Caco-2 (cell line): ENCODE results near the gene PARD3. TPM values are rescaled to one million over a fixed set of nuclear protein-coding genes. Genes with fewer than 3 reads are reported as not detected.

Source experiments
- BruUV-seq: library from RNA; stranded (reverse); fragments of 400-500 nt; replicated peaks from 2 replicates; lab custom pipeline; 2021; lab: Mats Ljungman, UMichigan
- CTCF ChIA-PET: fragments of 300-600 bp; sonication (Branson Sonifier 250); formaldehyde crosslinking; loops from one replicate; lab custom pipeline; 2022; ENCODE audit warnings: antibody characterized with exemption; lab: Charles Lee
- POLR2A ChIA-PET: fragments of 300-600 bp; sonication (Branson Sonifier 250); formaldehyde crosslinking; loops from one replicate; lab custom pipeline; 2022; ENCODE audit warnings: antibody characterized with exemption; lab: Charles Lee
- DNase-seq, 2 experiments: peaks; one replicate each; pipeline versions ENCODE4 v3.0.0 to v3.0.0-alpha.2; 2020 to 2022
- H3K27me3 ChIP-seq: replicated peaks from 2 replicates; pipeline ENCODE4 v1.6.0; 2011; ENCODE audit warnings: low read length; ENCODE audit not compliant: control insufficient read depth, insufficient read depth
- H3K36me3 ChIP-seq: 2 replicates; pipeline ENCODE4 v1.5.1; 2011; ENCODE audit warnings: low read length; ENCODE audit not compliant: control insufficient read depth, insufficient read depth
- H3K4me1 ChIP-seq: fragments of 250-450 bp; sonication (Bioruptor Pico); 2 replicates; pipeline ENCODE4 v1.5.1; 2020; ENCODE audit warnings: mild to moderate bottlenecking
- H3K4me3 ChIP-seq: 2 replicates; pipeline ENCODE4 v1.5.1; 2011; ENCODE audit warnings: low read depth, mild to moderate bottlenecking, control low read depth, low read length
- H3K9me3 ChIP-seq: fragments of 250-450 bp; sonication (Bioruptor Pico); 2 replicates; pipeline ENCODE4 v1.5.1; 2020; ENCODE audit warnings: mild to moderate bottlenecking, moderate library complexity
- H3K27ac Mint-ChIP-seq: one replicate; pipeline ENCODE4 v1.8.0; 2022; ENCODE audit warnings: mixed read lengths; ENCODE audit not compliant: unreplicated experiment
- H3K27me3 Mint-ChIP-seq: one replicate; pipeline ENCODE4 v1.8.0; 2022; ENCODE audit warnings: mixed read lengths; ENCODE audit not compliant: insufficient read depth, unreplicated experiment
- H3K36me3 Mint-ChIP-seq: one replicate; pipeline ENCODE4 v1.8.0; 2022; ENCODE audit warnings: mild to moderate bottlenecking, mixed read lengths; ENCODE audit not compliant: insufficient read depth, unreplicated experiment
- H3K4me1 Mint-ChIP-seq: one replicate; pipeline ENCODE4 v1.8.0; 2022; ENCODE audit warnings: low read depth, mixed read lengths; ENCODE audit not compliant: unreplicated experiment
- H3K4me3 Mint-ChIP-seq: one replicate; pipeline ENCODE4 v1.8.0; 2022; ENCODE audit warnings: mild to moderate bottlenecking, moderate library complexity, mixed read lengths; ENCODE audit not compliant: unreplicated experiment
- H3K9me3 Mint-ChIP-seq: one replicate; pipeline ENCODE4 v1.8.0; 2022; ENCODE audit warnings: mixed read lengths; ENCODE audit not compliant: unreplicated experiment
- intact Hi-C: fragments of 100-400 bp; cut with micrococcal nuclease; formaldehyde crosslinking; loops from one replicate; pipeline ENCODE4 v1.10.0; 2022; ENCODE audit not compliant: unreplicated experiment
- total RNA-seq: library from RNA; stranded (reverse); gene quantifications from 2 replicates; pipeline ENCODE4 v1.2.3, GENCODE V29; 2022
- TF ChIP-seq, protein P1 (sequence below), 2 experiments: fragments of 200-600 bp in 1 of 2; IDR thresholded peaks; 1 replicate in 1 of 2; 2 replicates in 1 of 2; pipeline versions ENCODE4 v1.5.1 to v1.8.0; 2011 to 2022; ENCODE audit warnings: antibody characterized with exemption in 1 of 2, control low read depth in 1 of 2, inconsistent platforms in 1 of 2, low read depth in 1 of 2, low read length in 1 of 2, mild to moderate bottlenecking in 1 of 2, moderate library complexity in 1 of 2; ENCODE audit not compliant: insufficient read depth in 1 of 2, severe bottlenecking in 1 of 2, unreplicated experiment in 1 of 2

The PARD3 gene
- total RNA-seq, 1 experiment from 2014 or later = 80.7 TPM

DNA sequence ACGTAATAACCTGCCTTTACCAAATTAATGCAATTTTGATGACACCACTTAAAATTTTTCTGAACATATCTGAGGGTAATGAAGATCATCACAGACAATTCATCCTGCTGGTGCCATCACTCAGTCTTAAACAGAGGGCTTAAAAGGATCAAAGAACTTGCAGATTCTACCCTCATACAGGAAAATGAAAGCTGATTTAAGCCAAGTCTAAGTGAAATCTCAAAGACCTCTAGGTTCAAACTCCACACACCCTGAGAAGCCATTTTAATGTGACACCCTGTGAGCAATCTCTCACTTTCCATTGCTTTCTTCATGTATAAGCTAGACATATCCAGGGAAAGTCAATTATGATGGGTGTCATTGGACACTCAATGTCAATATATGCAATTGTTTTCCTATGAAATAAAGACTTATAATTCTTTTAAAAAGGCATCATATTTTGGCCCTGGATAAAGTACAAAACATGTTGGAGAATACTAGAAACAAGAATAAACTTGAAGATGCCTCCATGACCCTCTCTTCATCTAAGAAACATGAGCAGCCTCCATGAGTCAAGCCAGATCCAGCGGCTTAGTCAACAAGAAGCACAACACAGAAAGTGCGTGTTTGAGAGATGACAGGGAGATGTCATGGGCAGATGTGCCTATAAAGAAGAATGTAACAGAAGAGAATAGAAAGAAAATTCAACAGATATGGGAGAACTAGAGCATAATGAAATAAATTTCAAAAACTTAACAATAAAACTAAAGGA is 291.9 kb downstream of the PARD3 start:
- H3K36me3 Mint-ChIP-seq = no peaks in the 10 kb centered on the region
- Histone ChIP-seq H3K9me3 (no peaks in the 10 kb centered on the region), H3K4me1 (peaks cover 23% of the 10 kb centered on the region), H3K27me3 (no peaks in the 10 kb centered on the region), H3K4me3 (no peak overlapping the region), H3K36me3 (no peaks in the 10 kb centered on the region)
- H3K4me1 Mint-ChIP-seq = peaks cover 17% of the 10 kb centered on the region
- no TSS peak for BruUV-seq
- no peak overlapping the region for H3K4me3 Mint-ChIP-seq
- H3K9me3 Mint-ChIP-seq = no peaks in the 10 kb centered on the region
- DNase-seq = no peak
- TF ChIP-seq, protein P1, sequence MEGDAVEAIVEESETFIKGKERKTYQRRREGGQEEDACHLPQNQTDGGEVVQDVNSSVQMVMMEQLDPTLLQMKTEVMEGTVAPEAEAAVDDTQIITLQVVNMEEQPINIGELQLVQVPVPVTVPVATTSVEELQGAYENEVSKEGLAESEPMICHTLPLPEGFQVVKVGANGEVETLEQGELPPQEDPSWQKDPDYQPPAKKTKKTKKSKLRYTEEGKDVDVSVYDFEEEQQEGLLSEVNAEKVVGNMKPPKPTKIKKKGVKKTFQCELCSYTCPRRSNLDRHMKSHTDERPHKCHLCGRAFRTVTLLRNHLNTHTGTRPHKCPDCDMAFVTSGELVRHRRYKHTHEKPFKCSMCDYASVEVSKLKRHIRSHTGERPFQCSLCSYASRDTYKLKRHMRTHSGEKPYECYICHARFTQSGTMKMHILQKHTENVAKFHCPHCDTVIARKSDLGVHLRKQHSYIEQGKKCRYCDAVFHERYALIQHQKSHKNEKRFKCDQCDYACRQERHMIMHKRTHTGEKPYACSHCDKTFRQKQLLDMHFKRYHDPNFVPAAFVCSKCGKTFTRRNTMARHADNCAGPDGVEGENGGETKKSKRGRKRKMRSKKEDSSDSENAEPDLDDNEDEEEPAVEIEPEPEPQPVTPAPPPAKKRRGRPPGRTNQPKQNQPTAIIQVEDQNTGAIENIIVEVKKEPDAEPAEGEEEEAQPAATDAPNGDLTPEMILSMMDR (IDR thresholded peaks at IDR 0.05; ENCODE audit: insufficient read depth in 1 of 2, low read depth in 1 of 2, low read length in 1 of 2, severe bottlenecking in 1 of 2, unreplicated experiment in 1 of 2) = no peak
- H3K27ac Mint-ChIP-seq = no peak overlapping the region
- ChIA-PET POLR2A (interaction anchor here (0.6 kb wide), 1 partner anchor 338 kb away, joined by 3 read pairs; no protein-coding TSS in a partner anchor), CTCF (interaction anchor here (0.7 kb wide), 1 partner anchor 189 kb away, joined by 3 read pairs; no protein-coding TSS in a partner anchor)
- H3K27me3 Mint-ChIP-seq = no peaks in the 10 kb centered on the region
- intact Hi-C loops = no loop called here

DNA sequence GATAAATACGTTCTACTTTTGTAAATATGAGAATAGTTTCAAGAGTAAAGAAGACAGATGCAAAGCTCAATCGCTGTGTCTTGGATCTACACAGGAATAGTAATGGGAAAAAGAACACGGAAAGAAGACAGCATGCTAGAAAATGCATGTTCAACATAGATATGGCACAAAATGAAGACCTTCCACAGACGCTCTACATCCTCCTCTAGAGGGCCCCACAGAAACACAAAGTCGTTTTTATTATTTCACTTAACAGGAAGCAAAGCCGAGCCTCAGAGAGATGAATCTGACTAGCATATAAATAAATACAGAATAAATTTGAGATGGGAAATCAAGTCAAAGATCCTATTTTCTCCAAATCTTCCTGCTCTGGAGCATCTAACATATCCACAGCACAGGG is 292.6 kb downstream of the PARD3 start:
- BruUV-seq = no TSS peak
- intact Hi-C loops = loop anchor here (1.0 kb wide), 1 partner anchor 116 kb away; no protein-coding TSS in a partner anchor
- Histone ChIP-seq H3K4me1 (peaks cover 16% of the 10 kb centered on the region), H3K27me3 (no peaks in the 10 kb centered on the region), H3K36me3 (no peaks in the 10 kb centered on the region), H3K9me3 (no peaks in the 10 kb centered on the region), H3K4me3 (no peak overlapping the region)
- ChIA-PET CTCF (interaction anchor here (0.6 kb wide), 1 partner anchor 1089 kb away, joined by 4 read pairs; no protein-coding TSS in a partner anchor), POLR2A (no interaction called here)
- Mint-ChIP-seq H3K36me3 (no peaks in the 10 kb centered on the region), H3K27me3 (no peaks in the 10 kb centered on the region), H3K27ac (no peak overlapping the region), H3K4me3 (no peak overlapping the region), H3K9me3 (no peaks in the 10 kb centered on the region), H3K4me1 (peaks cover 13% of the 10 kb centered on the region)
- TF ChIP-seq, protein P1 (IDR thresholded peaks at IDR 0.05; ENCODE audit: insufficient read depth in 1 of 2, low read depth in 1 of 2, low read length in 1 of 2, severe bottlenecking in 1 of 2, unreplicated experiment in 1 of 2) = peak; percentile 42 to 56
- DNase-seq = no peak

DNA sequence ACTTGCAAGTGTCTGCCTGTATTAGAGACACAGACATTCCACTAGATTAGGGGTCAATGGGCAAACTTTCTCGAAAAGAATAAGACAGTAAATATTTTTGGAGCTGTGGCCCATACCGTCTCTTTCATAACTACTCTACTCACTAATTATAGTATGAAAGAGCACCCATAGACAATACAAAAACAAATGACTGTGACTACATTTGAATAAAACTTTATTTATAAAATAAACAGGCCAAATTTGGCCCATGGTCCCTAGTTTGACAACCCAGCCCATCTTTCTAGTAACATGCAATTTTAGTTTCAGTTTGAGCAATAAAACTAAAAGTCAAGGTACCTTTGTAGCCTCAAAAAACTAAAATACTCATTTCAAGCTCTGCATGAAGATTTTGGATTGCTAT is 294.6 kb downstream of the PARD3 start:
- Histone ChIP-seq H3K4me3 (no peak overlapping the region), H3K36me3 (no peaks in the 10 kb centered on the region), H3K4me1 (peaks cover 7% of the 10 kb centered on the region), H3K9me3 (no peaks in the 10 kb centered on the region), H3K27me3 (no peaks in the 10 kb centered on the region)
- Mint-ChIP-seq H3K4me1 (peaks cover 6% of the 10 kb centered on the region), H3K36me3 (no peaks in the 10 kb centered on the region), H3K27ac (no peak overlapping the region), H3K9me3 (no peaks in the 10 kb centered on the region), H3K4me3 (no peak overlapping the region), H3K27me3 (no peaks in the 10 kb centered on the region)
- TF ChIP-seq, protein P1 (IDR thresholded peaks at IDR 0.05; ENCODE audit: insufficient read depth in 1 of 2, low read depth in 1 of 2, low read length in 1 of 2, severe bottlenecking in 1 of 2, unreplicated experiment in 1 of 2) = no peak
- no TSS peak for BruUV-seq
- intact Hi-C loops = no loop called here
- ChIA-PET POLR2A (no interaction called here), CTCF (interaction anchor here (0.7 to 1.0 kb wide), 2 partner anchors 118 to 1443 kb away, joined by 3 to 6 read pairs; no protein-coding TSS in a partner anchor)
- no peak for DNase-seq
